DMS153 treated with DMSO at 0.1 percent for 48 hours (cell line): ENCODE measurements around the gene APOH.
A peak's percentile ranks its signal among the peaks of the same experiment; 100 is the strongest.

Experiments
- DNase-seq: peaks from one replicate; lab custom pipeline; 2025; ENCODE audit not compliant: unreplicated experiment; lab: John Stamatoyannopoulos, UW

The APOH gene

GRCh38 chr17:66235377-66235994 lies 6.3 kb upstream of the APOH start:
- DNase-seq: no peak

GRCh38 chr17:66234611-66235010 lies 5.4 kb upstream of the APOH start:
- no peak for DNase-seq

- no peak for DNase-seq
Measured at GRCh38 chr17:66233023-66233753, 4.0 kb upstream of the APOH start.

- DNase-seq: no peak
Measured at GRCh38 chr17:66230922-66231591, 1.8 kb upstream of the APOH start.

GRCh38 chr17:66229783-66230538 lies 746 bp upstream of the APOH start:
- DNase-seq: no peak

GRCh38 chr17:66227212-66228045 lies 1.8 kb downstream of the APOH start:
- no peak for DNase-seq

- DNase-seq: no peak
Measured at GRCh38 chr17:66222798-66223350, 6.3 kb downstream of the APOH start.

GRCh38 chr17:66221755-66222530 lies 7.3 kb downstream of the APOH start:
- no peak for DNase-seq

- DNase-seq: no peak
Measured at GRCh38 chr17:66221343-66221742, 7.9 kb downstream of the APOH start.

GRCh38 chr17:66220079-66220835 lies 9.0 kb downstream of the APOH start:
- DNase-seq: no peak

- no peak for DNase-seq
Measured at GRCh38 chr17:66215529-66215911, 13.7 kb downstream of the APOH start.

GRCh38 chr17:66214884-66215528 lies 14.2 kb downstream of the APOH start:
- no peak for DNase-seq

- no peak for DNase-seq
Measured at GRCh38 chr17:66211047-66211810, 18.0 kb downstream of the APOH start.

GRCh38 chr17:66210208-66210574 lies 19.0 kb downstream of the APOH start:
- no peak for DNase-seq

- DNase-seq: no peak
Measured at GRCh38 chr17:66207936-66208335, 21.3 kb downstream of the APOH start.

- no peak for DNase-seq
Measured at GRCh38 chr17:66203274-66204015, 25.8 kb downstream of the APOH start.

GRCh38 chr17:66200685-66201092 lies 28.5 kb downstream of the APOH start:
- peak; percentile 23 for DNase-seq
